Femur (tissue), 1 donor: ENCODE results near the gene DHRS7C.
"Not testable (repeated sequence)": the region's sequence is repeated elsewhere in the genome, so short reads cannot be mapped to it uniquely, and the experiment has no call there.

Source experiments
- DNase-seq: peaks from one replicate; pipeline ENCODE4 v3.0.0-alpha.2; 2017

Gene DHRS7C

DNA sequence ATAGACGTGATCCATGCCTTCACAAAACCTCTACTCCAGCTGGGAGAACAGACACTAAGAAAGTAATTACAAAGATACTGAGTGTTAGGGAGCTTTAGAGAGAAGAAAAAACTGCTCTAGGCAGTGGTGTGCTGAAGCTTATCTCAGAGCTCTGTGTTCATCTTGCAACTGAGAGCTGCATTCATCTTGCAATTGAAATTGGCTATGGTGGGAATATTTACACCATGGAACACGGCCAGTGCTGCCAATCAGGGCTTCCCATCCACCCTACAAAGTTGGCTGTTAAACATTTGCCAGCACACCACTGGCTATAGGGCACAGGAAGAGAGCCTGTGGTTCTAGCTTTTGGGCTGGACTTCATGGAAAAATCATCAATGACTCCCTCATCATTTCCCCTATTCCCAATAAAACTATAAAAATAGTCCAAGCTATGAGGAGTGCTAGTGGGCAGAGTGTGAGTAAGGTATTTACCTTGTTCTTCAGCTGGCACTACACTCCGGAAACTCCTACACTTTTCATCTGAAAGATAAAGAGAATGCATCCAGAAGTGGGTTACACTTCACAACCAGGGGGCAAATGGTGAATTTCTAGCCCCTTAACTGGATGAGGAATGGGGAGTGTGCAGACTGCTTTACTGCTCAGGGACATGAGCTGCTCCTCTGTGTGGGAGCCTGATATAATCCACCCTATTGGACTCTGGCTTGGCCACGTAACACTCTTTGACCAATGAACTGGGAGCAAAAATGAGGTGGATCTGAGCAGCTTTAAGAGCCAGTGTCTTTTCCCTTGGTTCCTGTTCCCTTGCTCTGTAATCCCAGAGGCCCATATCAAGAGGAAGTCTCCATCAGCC lies 18.9 kb upstream of the DHRS7C start:
- DNase-seq: no peak

DNA sequence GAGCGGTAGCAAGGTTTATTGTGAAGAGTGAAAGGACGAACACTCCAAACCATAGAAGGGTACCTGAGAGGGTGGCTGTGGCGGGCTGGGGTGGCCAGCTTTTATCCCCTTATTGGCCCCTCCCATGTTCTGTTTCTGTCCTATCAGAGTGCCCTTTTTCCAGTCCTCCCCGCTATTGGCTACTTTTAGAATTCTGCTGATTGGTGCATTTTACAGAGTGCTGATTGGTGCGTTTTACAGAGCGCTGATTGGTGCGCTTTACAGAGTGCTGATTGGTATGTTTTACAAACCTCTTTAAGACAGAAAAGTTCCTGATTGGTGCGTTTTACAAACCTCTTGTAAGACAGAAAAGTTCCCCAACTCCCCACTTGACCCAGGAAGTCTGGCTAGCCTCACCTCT lies 18.0 kb upstream of the DHRS7C start:
- no peak for DNase-seq

DNA sequence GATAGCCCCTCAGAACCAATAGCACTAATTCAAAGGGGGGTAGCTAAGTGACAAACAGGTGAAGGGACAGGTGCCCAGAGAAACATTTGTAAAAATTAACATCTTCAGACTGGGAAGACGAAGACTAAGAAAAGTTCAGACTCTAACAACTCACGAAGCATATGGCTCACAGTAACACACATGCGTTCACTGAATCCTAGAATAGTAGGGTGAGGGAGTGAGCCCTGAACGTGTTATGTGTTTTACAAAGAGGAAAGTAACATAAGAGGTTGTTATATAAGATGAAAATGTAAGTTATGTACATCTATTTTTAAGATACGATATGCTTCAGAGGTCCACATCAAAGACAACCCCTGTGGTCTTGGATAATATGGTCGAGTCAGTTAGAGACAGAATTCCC lies 15.3 kb upstream of the DHRS7C start:
- no peak for DNase-seq

DNA sequence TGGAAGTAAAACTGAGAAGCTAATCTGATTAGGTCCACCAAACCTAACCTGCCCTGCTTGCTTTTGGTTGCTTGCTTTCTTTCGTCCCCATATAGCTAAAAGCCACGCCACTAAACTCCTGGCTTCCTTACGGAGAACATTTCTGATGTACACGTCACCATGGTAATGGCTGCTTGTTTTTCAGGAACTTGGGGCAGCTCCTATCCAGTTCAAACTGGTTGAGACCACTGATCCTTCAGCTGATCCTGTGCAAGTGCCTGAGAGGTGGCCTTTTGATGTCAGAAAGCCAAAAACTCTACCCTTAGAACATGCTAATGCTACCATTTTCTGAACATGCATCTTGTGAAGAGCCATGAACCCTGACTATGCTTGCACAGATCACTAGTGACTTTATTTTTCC lies 14.4 kb upstream of the DHRS7C start:
- DNase-seq: no peak

DNA sequence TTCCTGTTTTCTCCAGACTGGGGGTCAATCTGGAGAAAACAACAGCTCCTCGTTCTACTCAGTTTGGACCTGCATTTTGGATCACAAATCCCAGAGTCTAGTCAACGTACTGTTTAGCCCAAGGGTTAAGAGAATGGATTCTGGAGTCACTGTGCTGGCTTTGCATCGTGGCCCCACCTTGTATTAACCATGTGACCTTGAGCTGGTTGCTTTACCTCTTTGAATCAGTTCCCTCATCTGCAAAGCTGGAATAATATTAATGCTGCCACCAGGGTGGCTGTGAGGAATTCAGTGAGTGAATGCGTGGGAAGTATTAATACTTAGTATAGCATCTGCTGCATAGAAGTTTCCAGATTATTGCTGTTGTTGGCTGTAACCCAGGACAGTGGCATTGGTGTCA lies 11.3 kb upstream of the DHRS7C start:
- no peak for DNase-seq

DNA sequence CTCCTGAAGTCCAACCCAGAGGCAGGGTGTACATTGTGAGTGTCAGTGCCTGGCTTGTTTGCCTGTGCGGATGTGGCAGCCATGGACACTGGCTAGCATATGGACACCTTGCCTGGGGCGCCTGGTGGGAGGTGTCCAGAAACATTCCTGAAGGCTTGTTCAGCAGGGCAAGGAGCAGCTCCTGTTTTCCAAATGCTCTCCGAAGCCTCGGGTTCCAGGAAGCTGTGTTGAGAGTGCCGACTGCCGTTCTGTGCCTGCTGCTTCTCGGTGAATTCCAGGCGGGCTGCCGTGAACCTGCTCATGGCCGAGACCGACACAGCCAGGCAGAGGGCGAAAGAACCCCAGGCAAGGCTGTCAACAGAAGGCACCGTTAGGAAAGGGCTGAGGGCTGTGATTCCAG lies 10.9 kb upstream of the DHRS7C start:
- DNase-seq: no peak

DNA sequence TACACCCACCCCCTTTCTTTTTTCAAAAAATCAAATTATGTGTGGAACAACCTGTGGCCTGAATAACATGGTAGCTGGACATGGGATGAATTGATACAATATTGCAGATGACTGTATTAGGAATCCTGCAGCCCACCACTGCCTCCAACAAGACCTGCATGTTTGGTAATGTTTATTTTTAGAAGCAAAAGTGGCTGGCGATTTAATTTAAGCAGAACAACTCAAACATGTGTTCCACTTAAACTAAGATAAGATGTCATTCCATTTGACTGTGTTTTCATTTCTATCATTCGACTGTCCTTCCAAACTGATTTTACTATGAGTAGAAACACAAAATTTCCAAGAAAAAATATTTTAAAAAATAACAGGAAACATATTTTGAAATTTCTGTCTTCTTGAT lies 10.1 kb upstream of the DHRS7C start:
- no peak for DNase-seq

DNA sequence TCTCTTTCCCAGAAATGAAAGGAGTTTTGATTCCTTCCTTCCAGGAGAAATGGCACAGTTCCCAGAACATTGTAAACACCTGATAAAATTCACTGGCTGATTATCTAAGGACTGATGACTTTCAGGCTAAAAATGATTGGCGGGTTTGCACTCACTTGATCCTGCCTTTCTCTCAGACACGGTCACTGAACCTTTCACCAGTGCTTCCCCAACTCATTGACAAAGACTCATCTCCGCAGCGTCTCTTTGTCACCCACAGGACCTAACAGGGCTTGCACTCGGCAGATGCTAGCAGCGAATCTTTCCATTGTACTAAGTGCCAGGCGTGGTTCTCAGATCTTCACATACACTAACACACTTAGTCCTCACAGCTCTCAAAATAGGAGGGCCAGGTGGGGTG lies 7.3 kb upstream of the DHRS7C start:
- no peak for DNase-seq

DNA sequence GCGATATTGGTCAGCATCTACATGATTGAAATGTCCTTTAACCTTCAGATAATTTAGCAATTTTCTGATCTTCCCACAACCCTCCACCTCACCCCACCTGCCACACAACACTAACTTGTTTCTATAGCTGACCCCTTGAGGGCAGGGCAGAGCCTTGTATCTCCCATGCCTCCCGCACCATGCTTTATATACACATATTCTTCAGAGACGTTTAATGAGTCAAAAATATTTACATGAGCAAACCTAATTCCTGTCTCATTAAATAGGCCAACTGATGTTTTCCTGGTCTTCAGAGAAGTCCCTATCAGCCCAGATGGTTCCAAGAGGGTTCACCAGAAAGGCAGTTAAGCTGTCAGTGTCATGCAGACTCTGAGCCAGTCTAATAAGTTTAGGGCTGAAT lies 6.6 kb upstream of the DHRS7C start:
- no peak for DNase-seq

DNA sequence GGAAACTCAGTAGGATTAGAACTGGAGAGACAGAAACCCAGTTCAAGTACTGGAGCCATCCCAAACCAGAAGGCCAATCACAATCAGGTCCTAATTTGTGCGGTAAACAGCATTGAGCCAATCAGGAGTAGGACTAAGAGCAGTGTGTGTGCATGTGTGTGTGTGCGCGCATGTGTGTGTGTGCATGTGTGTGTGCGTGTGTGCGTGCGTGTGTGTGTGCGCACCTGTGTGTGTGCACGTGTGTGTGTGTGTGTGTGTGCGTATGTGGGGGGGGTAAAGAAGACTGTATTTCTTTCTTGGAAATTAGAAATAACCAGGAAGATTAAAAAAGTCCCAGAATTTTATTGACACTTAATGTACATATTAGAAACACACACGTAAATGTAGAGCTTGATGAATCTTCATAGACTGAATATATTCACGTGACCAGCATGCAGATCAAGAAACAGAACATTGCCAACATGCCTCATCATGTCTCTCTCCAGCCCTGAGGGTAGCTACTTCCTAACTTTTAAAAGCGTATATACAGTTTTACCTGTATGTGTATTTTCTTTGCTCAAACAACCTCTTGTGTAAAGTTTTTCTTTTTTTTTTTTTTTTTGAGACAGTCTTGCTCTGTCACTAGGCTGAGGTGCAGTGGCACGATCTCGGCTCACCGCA lies 919 bp upstream of the DHRS7C start:
- no peak for DNase-seq

DNA sequence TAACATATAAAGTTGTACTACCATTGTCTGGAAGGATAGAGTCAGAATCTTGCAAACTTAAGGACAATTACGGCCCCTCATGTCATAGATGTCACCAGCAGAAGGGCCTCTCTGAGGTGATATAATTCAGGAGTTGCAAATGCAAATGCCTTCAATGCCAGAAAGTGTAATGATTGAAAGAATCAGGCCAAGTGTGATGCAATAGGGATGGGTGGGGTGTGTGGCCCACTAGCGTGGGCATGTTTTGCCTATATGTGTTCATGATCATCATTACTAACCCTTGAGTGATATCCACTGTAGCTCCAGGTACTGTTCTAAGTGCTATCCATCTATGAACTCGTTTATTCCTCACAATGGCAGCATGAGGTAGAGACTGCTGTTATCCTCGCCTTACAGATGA lies 1.1 kb downstream of the DHRS7C start:
- no peak for DNase-seq

DNA sequence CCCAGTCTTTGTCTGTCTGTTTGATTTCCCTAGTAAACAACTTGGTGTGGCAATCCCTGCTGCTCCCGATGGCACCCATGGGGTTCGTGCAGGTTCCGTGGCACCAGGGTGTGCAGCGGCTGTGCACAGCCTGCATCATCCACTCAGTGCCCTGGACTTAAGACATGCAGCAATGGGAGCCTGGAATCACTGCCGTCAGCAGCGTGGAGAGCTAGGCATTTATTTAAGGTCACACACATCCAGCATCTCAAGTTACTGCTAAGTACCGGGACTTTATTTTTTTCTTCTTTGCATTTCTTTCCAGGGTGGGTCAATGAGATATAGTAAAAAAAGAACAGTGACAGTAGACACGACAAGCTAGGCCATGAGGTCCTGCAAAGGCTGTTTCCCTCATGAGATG lies 2.8 kb downstream of the DHRS7C start:
- DNase-seq: no peak

DNA sequence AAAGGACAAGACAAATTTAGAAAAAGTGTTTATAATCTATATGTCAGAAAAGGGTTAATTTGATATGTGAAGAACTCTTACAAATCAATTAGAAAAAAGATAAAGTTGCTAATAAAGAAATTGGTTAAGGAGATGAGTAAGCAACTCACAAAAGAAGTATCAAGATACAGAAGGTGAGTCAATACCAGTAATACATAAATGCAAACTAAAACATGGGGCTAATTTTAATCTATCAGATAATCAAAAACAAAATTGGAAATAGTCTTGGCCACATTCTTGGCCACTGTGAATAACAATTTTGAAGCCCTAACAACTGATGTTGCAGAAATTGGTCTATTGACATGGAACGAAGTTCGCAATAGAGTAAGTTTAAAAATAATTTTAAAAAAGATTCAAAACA lies 6.8 kb downstream of the DHRS7C start:
- no peak for DNase-seq

DNA sequence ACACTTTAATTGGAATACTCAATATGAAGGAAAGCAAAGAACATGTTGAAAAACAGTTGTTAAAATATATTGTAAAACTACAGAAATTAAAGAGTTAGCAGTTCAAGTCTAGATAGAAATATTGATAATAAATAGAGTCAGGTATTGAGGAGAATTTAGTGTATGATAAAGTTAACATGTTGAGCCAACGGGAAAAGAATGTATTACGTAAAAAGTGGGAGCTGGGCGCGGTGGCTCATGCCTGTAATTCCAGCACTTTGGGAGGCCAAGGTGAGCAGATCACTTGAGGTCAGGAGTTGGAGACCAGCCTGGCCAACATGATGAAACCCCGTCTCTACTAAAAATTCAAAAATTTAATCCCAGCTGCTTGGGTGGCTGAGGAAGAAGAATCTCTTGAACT lies 7.9 kb downstream of the DHRS7C start:
- not testable (repeated sequence) for DNase-seq

DNA sequence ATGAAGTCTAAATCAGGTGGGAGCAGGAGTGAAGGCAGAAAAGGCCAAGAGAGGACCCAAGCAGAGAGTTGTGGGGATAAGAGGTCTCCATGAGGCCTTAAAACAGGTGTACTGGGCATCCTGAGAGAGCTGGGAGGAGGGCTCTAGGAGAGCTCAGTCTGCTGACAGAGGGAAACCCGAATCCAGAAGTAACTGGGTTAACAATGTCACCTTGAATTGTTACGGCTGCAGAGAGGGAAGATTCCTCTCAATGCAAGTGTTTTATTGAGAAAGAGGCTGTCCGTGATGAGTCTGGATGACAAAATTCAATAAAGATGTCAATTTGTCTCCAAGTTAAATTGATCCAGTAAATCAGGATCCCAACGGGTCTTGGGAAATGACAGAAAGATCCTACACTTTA lies 8.3 kb downstream of the DHRS7C start:
- no peak for DNase-seq

DNA sequence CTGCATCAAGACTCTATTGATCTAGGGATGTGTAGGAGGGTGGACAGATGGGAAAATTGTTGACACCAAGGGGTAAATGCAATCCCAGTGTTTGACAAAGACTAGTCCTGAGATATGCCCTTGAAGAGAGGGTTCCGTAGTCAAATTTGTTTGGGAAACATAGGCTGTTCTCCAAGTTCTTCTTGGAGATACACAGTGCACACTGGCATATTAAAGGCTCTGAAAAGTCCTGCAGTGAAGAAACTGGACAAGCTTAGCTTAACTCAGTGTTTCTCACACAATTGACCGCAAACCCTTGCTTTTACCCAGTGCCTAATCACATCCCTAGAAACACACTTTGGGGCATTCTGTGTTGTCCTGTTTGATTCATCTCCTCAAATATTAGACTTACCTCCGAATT lies 10.8 kb downstream of the DHRS7C start:
- DNase-seq: no peak

DNA sequence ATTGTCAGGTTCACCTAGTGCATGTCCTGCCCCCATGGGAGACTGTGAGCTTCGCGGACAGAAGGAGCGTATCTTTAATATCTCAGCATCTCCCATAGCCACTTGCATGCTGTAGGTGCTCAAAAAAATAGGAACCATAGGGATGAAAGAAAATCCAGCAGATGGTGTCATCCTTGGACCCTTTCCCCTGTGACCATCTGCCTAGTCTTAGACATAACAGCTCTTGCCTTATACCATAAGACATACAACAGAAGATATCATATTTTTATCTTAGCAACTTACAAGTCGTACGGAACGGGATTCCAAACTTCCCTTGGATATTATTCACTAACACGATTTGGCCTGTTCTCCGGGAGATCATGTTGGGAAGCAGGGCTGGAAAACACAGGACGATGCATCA lies 14.5 kb downstream of the DHRS7C start:
- no peak for DNase-seq

DNA sequence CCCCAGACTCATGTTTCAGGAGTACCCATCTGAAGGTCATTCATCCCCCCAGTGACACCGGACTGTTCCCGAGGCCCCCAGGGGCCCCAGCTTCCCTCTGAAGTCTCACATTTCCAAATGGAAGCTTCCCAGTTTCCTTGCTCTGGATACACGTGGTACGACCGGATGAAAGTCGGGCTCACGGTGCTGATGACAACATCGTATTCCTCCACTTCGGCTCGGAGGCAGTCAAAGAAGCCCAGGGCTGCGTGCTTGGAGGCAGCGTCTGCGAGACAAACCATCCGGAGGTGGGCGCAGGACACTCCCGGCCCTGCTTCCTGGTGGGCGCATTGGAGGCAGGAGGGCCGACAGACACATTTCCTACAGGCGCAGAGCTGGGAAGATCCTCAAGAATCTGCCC lies 18.7 kb downstream of the DHRS7C start:
- no peak for DNase-seq

DNA sequence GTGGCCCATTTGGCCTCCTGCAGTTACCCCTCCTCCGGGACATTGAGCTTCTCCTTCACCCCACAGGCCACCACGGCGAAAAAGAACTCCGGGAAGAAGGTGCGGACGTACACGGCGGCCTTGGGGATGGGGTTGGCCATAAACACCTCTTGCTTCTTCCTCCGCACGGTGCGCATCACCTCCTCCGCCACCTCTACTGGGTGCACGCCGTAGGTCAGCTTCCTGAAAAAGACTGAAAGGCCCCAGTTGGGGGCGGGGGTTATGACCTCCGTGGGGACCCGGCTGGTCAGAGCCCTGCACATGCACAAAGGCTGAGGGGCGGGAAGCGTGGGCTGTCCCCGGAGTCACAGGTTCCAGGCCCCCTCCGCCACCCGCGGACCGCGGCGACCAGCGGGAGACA lies 19.9 kb downstream of the DHRS7C start:
- no peak for DNase-seq

DNA sequence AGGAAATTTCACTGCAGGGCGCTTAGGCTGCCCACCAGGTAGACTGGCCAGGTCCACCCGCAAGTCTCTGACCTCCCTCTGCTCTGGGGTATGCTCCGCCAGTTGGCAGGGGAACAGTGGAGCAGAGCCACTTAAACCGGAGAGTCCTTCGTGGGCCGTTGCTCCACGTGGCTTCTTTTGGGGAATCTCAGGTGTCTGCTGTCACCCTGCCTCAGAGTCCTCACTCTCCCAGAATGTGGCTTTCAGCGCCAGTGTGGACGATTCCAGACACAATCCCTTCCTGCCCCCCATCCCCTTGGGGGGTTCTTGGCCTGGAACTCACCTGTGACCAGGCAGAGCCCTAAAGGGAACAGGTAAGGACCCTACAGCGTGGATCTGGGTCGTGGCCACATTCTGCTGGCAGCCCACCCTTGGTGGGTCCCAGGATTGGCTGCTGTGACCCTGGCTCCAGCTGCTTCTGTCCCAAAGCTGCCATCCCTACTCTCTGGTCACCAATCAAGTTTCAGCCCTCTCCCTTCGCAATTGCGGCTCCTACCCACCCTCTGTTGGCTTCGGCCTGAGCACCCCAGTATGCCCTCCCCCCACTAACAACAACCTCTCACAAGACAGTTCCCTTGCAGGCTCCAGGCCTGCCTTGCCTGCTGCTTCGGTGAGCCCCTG lies 22.2 kb downstream of the DHRS7C start:
- DNase-seq: no peak

DNA sequence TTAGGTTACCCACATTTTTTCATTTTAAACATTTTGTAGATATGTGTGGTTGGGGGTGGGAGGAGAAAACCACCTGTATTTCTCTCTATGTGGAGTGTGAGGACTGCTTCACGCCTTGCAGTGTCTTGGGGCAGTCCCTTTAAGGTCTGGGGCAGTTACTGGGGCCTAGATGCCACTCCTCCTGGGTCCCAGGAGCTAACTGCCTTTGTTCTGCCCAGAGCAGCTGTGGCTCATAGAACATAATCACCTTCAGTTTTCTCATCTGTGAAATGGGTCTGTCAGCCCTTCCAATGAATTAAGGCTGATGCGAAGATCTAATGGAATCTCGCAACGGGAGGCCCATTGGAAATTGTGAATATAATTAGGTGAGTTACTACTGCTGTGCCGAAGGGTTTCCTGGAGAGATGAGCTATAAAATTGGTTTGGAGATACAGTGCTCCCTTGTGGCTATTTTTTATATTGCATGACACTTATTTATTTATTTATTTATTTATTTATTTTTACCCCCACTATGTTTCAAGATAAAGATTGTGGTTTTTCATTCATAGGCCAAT lies 22.9 kb downstream of the DHRS7C start:
- DNase-seq: no peak

DNA sequence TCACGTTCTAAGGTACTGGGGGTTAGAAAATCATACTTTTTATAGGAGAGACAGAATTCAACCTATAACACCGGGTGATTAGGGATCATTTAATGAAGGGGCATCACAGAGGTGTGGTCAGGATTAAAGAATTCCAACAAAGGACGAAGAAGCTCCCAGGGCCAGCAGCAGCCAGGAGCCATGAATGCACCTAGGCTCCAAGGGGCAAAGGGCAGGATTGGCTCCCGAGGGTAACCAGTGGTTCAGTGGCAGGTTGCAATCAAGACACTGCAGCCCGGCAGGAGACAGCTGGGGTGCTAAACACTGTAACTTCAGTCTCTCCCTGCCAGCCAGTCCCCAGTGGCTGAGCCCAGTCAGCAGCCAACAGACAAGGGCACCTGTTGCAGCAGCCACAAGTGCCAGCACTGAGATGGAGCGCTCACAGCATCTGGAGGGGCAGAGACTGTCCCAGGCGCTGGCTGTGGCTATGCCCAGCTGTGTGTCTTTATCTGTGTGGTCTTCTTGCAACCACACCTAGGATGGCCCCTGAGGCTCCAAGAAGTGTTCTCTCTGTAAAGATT lies 23.9 kb downstream of the DHRS7C start:
- DNase-seq: peak; percentile 28

DNA sequence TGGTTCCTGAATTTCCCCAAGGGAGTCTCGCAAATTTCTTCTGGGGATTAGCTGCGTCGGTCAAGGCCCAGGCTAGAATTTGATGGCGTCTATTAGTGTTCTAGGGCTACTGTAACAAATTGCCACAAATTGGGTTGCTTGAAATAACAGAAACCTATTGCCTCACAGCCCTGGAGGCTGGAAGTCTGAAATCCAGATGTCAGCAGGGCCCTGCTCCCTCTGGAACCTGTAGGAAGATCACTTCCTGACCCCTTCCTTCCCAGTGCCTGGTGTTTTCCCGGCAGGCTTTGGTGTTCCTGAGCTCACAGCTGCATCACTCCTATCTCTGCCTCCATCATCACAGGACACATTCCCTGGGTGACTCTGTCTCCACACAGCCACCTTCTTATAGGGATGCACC lies 24.4 kb downstream of the DHRS7C start:
- no peak for DNase-seq

DNA sequence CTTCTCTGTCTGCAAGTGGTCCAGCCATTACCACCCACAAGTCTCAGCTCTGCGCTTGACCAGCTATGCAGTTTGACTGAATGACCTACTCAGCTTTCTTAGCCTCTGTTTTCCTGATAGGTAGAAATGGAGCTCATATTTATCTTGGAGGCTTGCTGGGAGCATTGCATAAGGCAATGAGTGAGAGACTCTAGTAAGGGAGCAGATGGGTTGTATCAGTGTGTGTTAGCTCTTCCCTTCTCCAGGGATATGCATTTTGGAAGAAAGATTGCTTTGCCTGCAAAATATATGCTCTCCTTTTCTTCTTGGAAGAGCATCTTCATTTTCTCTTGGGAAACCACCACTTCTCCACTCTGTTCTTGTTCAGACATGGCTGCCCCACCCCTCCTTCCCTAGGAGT lies 26.1 kb downstream of the DHRS7C start:
- DNase-seq: no peak
